Stomach smooth muscle (tissue), 2 donors: Measurements from ENCODE around the gene UQCR10.

Experiments
- H3K27ac ChIP-seq: one replicate; pipeline ENCODE4 v1.7.0; 2013; ENCODE audit warnings: mild to moderate bottlenecking, low read length, inconsistent platforms
- H3K27me3 ChIP-seq, 2 donors: one replicate each; pipeline ENCODE4 v1.7.0; 2013; ENCODE audit warnings: low read length in 2 of 2; ENCODE audit not compliant: insufficient read depth in 2 of 2, control insufficient read depth in 1 of 2
- H3K36me3 ChIP-seq, 2 donors: one replicate each; pipeline ENCODE4 v1.7.0; 2013; ENCODE audit warnings: low read length in 2 of 2; ENCODE audit not compliant: control insufficient read depth in 2 of 2, insufficient read depth in 2 of 2
- H3K4me1 ChIP-seq: one replicate; pipeline ENCODE4 v1.7.0; 2013; ENCODE audit warnings: low read length; ENCODE audit not compliant: control insufficient read depth, insufficient read depth
- H3K4me3 ChIP-seq, 2 donors: one replicate each; pipeline ENCODE4 v1.7.0; 2013; ENCODE audit warnings: low read length in 2 of 2
- H3K9ac ChIP-seq, 2 donors: one replicate each; pipeline ENCODE4 v1.7.0; 2013; ENCODE audit warnings: low read length in 2 of 2, mild to moderate bottlenecking in 1 of 2
- H3K9me3 ChIP-seq, 2 donors: one replicate each; pipeline ENCODE4 v1.7.0; 2013; ENCODE audit warnings: low read length in 2 of 2; ENCODE audit not compliant: control insufficient read depth in 2 of 2
- donor health status: healthy.
- donor health status: Pancreatic carcinoma.

The UQCR10 gene

DNA sequence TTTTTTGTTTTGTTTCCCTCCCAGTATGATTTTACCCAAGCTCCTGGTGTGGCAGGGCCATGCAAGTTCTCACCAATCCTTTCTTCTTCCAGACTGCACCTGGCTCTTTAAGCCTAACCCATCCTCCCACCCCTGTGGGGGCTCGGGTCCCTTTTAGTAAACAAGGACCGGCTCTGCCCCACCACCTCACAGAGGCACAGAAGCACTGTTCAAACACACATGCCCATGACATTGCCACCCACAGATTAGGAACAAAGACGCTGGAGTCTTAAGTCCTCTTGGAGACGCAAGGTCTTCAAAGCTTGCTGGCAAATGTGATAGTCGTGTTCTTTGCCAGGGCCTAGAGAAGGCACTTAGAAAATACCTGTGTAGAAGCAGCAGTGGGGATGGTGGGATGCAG is 18.9 kb downstream of the UQCR10 start:
- Histone ChIP-seq H3K4me3 (no peak overlapping the region), H3K9ac (no peak overlapping the region), H3K4me1 (peaks cover 12% of the 10 kb centered on the region), H3K27me3 (no peaks in the 10 kb centered on the region), H3K9me3 (no peaks in the 10 kb centered on the region), H3K27ac (no peak overlapping the region), H3K36me3 (peaks cover 18 to 26% of the 10 kb centered on the region in 2 donors)

DNA sequence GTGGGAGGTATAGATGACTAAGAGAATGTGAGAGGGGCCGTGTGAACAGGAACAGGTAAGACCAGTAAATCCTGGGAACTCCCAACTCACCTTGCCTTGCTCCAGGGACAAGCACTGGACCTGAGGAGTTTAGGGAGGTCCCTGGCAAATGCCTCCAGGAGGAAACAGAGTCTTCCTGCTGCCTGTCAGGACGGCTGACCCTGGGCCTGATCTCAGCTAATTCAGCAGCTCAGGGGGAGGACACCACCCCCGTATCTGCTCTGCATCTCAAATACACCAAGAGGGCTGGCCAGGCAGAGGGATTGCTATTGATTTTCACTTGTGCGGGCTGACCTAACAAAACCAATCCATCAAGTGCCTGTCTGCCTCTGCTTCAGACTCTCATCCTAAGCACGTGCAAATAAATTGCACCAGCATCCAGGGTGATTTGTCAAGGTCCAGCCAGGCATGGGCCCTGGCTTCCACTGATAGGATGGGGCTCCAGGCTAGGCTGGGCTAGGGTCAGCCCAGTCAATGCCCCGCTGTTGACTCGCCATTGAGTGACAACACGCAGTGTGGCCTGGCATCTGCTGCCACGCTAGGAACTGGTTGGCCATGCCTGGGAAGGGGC is 20.3 kb downstream of the UQCR10 start:
- Histone ChIP-seq H3K9ac (no peak overlapping the region), H3K27me3 (no peaks in the 10 kb centered on the region), H3K27ac (no peak overlapping the region), H3K36me3 (peaks cover 25 to 32% of the 10 kb centered on the region in 2 donors), H3K4me3 (no peak overlapping the region), H3K4me1 (peaks cover 4% of the 10 kb centered on the region), H3K9me3 (no peaks in the 10 kb centered on the region)

DNA sequence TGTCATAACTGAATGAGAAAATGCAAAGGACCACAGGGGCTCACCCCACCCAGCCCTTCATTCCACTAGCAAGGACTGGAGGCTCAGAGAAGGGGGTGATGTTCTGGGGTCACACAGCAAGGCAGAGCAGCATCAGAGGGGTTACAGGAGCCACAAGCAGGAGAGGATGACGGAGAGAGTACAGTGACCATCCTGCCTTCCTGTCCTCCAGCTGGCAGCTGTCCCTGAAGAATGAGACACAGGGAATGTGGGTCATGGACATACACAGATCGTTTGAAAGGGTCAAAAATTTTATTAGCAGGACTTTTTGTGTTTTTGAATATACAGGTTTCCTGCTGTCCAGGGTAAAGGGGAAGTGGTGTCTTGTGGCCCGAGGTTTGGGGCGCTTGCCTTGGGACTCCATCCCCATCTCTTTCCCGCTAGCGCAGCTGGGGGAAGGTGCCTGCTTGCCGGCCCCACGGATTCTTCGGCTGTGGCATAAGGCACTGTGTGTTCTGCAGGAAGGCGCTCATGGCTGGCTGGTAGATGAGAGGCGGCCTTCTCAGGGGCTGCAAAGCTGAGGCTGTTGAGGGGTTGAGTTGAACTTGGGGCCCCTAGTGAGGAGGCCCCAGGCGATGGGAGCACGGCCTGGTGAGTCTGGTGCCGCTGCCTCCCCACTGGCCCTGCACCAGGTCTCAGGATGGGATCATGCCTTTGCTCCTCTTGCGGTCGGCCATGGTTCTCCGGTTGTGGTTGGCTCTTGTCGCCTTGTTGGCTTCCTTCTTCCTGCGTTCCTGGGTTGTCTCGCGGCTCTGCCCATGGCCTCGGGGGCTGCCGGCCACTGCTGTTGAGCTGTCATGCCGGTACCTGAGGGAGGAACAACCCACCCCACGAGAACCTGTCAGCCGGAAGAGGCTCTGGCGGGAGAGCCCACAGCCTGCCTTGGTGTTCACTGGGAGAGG is 21.4 kb downstream of the UQCR10 start:
- Histone ChIP-seq H3K27me3 (no peaks in the 10 kb centered on the region), H3K36me3 (peaks cover 32 to 40% of the 10 kb centered on the region in 2 donors)

DNA sequence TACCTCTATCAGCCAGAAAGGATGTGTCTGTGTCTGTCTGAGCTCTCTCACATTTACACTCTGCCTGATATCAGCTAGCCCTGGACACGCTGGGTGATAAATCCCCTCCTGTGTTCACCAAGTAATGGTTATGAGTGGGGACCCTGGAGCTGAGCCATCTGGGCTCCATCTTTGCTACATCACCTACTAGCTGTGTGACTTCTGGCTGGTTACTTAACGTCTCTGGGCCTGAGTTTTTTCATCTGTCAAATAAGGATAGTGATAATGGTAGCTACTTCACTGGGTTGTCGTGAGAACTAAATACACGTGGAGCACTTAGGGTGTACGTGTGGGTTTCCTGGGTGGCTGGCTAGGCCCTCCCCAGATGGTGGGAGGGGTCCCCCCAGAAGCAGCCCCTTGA is 22.9 kb downstream of the UQCR10 start:
- no peak overlapping the region for H3K27ac ChIP-seq
- H3K9me3 ChIP-seq = no peaks in the 10 kb centered on the region
- peaks cover 36 to 45% of the 10 kb centered on the region in 2 donors for H3K36me3 ChIP-seq

More for the DNA sequence above, 21.4 kb downstream of the UQCR10 start:
- Histone ChIP-seq H3K9ac (no peak overlapping the region), H3K9me3 (no peaks in the 10 kb centered on the region), H3K27ac (no peak overlapping the region), H3K4me3 (no peak overlapping the region), H3K4me1 (peaks cover 4% of the 10 kb centered on the region)

DNA sequence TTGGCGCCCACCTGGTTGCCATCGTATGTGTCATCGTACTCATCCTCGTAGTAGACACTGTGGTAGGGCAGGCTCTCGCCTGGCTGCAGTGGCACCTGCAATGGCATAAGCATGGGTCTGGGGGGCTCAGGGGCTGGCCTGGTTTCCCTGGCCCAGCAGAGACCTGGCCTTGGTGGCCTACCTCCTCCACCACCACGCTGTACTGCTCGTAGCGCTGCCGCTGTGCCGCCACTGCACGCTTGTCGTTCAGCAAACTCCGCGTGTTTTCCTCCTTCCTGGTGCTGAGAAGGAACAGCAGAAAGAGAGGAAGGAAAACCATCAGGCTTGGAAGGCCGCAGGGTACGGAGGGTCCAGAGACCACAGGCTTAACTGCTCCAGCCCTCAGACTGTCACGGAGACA is 26.2 kb downstream of the UQCR10 start:
- Histone ChIP-seq H3K4me3 (no peak overlapping the region), H3K4me1 (no peaks in the 10 kb centered on the region), H3K27ac (no peak overlapping the region), H3K36me3 (peaks cover 41 to 55% of the 10 kb centered on the region in 2 donors), H3K27me3 (no peaks in the 10 kb centered on the region), H3K9me3 (no peaks in the 10 kb centered on the region), H3K9ac (no peak overlapping the region)

More for the DNA sequence above, 22.9 kb downstream of the UQCR10 start:
- Histone ChIP-seq H3K9ac (no peak overlapping the region), H3K4me1 (no peaks in the 10 kb centered on the region), H3K27me3 (no peaks in the 10 kb centered on the region), H3K4me3 (no peak overlapping the region)

DNA sequence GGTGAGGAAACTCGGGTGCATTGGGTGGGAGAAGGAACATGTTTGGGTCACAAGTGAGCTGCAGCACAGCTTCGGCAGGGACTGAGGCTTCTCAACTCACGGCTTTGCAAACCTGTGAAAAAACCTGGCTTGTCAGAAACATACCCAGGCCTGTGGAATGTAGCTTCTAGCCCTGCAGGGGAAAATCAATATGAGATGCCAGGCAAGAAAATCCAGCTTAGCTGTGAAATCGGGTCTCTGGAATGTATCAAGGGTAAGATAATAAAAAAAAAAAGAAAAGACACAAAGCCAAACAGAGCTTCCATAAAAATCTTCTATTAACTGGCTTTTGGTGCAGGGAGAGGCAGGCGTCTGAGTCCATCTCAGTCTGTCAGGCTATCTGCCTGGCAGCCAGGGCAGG is 28.5 kb downstream of the UQCR10 start:
- H3K27ac ChIP-seq = no peak overlapping the region
- no peak overlapping the region for H3K9ac ChIP-seq
- no peaks in the 10 kb centered on the region for H3K9me3 ChIP-seq
- H3K27me3 ChIP-seq = no peaks in the 10 kb centered on the region
- H3K4me3 ChIP-seq = no peak overlapping the region
- H3K36me3 ChIP-seq = peaks cover 35 to 59% of the 10 kb centered on the region in 2 donors
- H3K4me1 ChIP-seq = peaks cover 6% of the 10 kb centered on the region

DNA sequence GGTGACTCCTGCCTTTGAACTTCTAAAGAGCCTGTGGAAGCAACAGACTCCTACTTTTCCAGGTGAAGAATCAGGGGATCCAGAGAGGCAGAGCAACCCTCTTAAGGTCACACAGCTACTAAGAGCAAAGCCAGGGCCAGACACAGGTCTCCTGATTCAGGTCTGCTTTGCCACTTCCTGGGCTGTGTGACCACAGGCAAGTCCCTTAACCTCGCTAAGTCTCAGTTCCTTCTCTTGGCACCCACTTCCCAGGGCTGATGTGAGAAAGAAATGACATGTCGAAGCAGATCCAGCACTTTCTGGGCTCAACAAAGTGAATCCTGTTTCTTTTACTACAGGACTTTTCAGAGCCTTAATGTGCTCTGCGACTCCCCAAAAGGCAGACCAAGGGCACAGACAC is 30.2 kb downstream of the UQCR10 start:
- Histone ChIP-seq H3K27me3 (no peaks in the 10 kb centered on the region), H3K4me3 (no peak overlapping the region), H3K9ac (no peak overlapping the region), H3K9me3 (no peaks in the 10 kb centered on the region), H3K36me3 (peaks cover 44 to 67% of the 10 kb centered on the region in 2 donors), H3K4me1 (peaks cover 6% of the 10 kb centered on the region), H3K27ac (no peak overlapping the region)

DNA sequence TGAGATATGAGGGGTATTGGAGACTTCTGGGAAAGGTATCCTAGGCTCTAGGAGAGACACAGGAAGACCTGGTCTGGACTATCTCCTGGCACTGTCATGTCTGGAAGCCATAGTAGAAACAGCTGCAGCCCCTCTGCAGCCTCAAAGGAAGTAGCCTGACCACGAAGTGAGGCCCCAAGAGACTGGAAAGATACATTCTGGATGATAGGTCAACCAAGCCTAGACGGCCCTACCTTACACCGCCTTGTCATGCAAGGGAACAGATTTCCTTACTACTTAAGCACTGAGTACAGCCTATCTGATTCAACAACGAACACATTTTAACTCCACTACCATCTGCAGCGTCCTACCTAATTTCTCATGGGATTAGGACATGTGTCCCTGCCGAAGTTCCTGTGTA is 31.1 kb downstream of the UQCR10 start:
- Histone ChIP-seq H3K27ac (no peak overlapping the region), H3K9me3 (no peaks in the 10 kb centered on the region), H3K4me3 (no peak overlapping the region), H3K27me3 (no peaks in the 10 kb centered on the region), H3K36me3 (peaks cover 39 to 61% of the 10 kb centered on the region in 2 donors), H3K4me1 (peaks cover 6% of the 10 kb centered on the region), H3K9ac (no peak overlapping the region)

DNA sequence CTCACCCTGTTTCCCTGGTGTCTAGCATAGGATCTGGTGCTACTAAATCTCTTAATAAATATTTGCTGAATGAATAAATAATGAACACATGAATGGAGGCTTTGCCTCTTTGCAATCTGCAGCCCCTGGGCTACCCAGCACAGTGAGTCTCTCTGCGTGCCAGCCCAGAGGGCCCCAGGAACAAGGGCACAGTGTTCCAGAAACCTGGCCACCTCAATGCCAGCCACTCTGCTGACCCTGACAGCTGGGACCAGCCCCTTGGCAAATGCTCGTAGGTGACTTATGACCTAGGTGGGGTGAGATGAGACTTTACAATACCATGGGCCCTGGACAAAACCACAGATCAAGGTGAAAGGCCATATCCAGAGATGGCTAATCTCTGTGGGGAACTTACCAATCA is 31.6 kb downstream of the UQCR10 start:
- Histone ChIP-seq H3K36me3 (peaks cover 38 to 63% of the 10 kb centered on the region in 2 donors), H3K9ac (no peak overlapping the region), H3K4me1 (peaks cover 6% of the 10 kb centered on the region)

DNA sequence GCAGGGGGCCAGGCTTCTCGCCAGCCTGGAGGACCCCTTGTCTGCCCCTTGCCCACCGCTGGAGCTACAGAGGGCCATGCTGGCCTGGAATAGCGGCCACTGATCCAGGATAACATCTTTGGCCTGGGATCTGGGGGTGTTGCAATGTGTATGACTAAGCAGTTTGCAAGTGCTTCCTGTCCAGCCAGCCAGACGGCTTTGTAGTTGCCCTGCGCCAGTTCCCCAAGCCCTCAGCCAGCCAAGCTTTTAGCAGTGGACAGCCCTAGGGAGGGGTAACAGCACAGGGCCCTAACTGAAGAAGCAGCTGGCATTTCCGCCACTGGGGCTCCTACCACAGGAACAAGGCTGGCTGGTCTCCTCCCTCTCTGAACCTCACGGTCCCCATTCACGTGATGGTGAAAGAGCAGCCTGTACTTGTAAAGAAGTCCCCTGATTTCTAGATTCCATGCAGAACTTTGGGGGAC is 32.1 kb downstream of the UQCR10 start:
- H3K9ac ChIP-seq = no peak overlapping the region
- H3K4me3 ChIP-seq = no peak overlapping the region
- no peaks in the 10 kb centered on the region for H3K27me3 ChIP-seq
- H3K27ac ChIP-seq = no peak overlapping the region
- H3K9me3 ChIP-seq = no peaks in the 10 kb centered on the region
- H3K4me1 ChIP-seq = peaks cover 6% of the 10 kb centered on the region
- H3K36me3 ChIP-seq = peaks cover 42 to 67% of the 10 kb centered on the region in 2 donors

More for the DNA sequence above, 31.6 kb downstream of the UQCR10 start:
- Histone ChIP-seq H3K4me3 (no peak overlapping the region), H3K27me3 (no peaks in the 10 kb centered on the region), H3K9me3 (no peaks in the 10 kb centered on the region), H3K27ac (no peak overlapping the region)
